IMR-90 (cell line): ENCODE results near the gene UQCRC1. TPM values are rescaled to one million over a fixed set of nuclear protein-coding genes. Genes with fewer than 3 reads are reported as not detected.
A peak's percentile ranks its signal among the peaks of the same experiment; 100 is the strongest.

Experiments used
- ATAC-seq: fragments of 200-7000 bp; cut with Tn5 transposase; 2 replicates; pipeline ENCODE4 v1.9.1; 2020; ENCODE audit warnings: low read depth, mild to moderate bottlenecking, moderate library complexity
- BruUV-seq: library from RNA; stranded (reverse); fragments of 400-500 nt; replicated peaks from 2 replicates; lab custom pipeline; 2021; lab: Mats Ljungman, UMichigan
- CTCF ChIA-PET: fragments of 300-600 bp; formaldehyde crosslinking; extraction: SDS; loops from one replicate; lab custom pipeline; 2021; ENCODE audit warnings: antibody characterized with exemption; lab: Yijun Ruan, JAX
- POLR2A ChIA-PET: fragments of 300-600 bp; sonication (Branson Sonifier 250); formaldehyde crosslinking; loops from one replicate; lab custom pipeline; 2022; ENCODE audit warnings: antibody characterized with exemption; ENCODE audit not compliant: unreplicated experiment; lab: Charles Lee
- DNase-seq: peaks from one replicate; pipeline ENCODE4 v3.0.0; 2013
- H2AFZ ChIP-seq: replicated peaks from 2 replicates; pipeline ENCODE3; 2013; ENCODE audit warnings: low read length, mild to moderate bottlenecking; ENCODE audit not compliant: poor library complexity
- H2AK5ac ChIP-seq: 2 replicates; pipeline ENCODE4 v1.6.1; 2013; ENCODE audit warnings: low read depth, low read length, inconsistent platforms
- H2AK9ac ChIP-seq: replicated peaks from 2 replicates; pipeline ENCODE3; 2013; ENCODE audit warnings: mild to moderate bottlenecking, low read depth, low read length, moderate library complexity; ENCODE audit not compliant: poor library complexity
- H2BK120ac ChIP-seq: 2 replicates; pipeline ENCODE4 v1.6.1; 2013; ENCODE audit warnings: low read depth, low read length, inconsistent platforms
- H2BK15ac ChIP-seq: 3 replicates; pipeline ENCODE4 v1.6.1; 2013; ENCODE audit warnings: low read depth, low read length, inconsistent platforms
- H2BK20ac ChIP-seq: 2 replicates; pipeline ENCODE4 v1.6.1; 2013; ENCODE audit warnings: low read depth, mild to moderate bottlenecking, inconsistent platforms, low read length, moderate library complexity
- H2BK5ac ChIP-seq: 2 replicates; pipeline ENCODE4 v1.6.1; 2013; ENCODE audit warnings: mild to moderate bottlenecking, low read depth, low read length, inconsistent platforms; ENCODE audit not compliant: poor library complexity, severe bottlenecking
- H3K14ac ChIP-seq: replicated peaks from 2 replicates; pipeline ENCODE4 v1.6.1; 2013; ENCODE audit warnings: low read depth, low read length, inconsistent platforms
- H3K18ac ChIP-seq: 2 replicates; pipeline ENCODE4 v1.6.1; 2013; ENCODE audit warnings: low read depth, low read length, control low read depth
- H3K23ac ChIP-seq: 2 replicates; pipeline ENCODE4 v1.6.1; 2013; ENCODE audit warnings: low read depth, low read length, inconsistent platforms
- H3K27ac ChIP-seq: 2 replicates; pipeline ENCODE4 v1.5.1; 2013; ENCODE audit warnings: mild to moderate bottlenecking, control low read depth, low read length; ENCODE audit not compliant: insufficient read depth
- H3K27me3 ChIP-seq: 2 replicates; pipeline ENCODE4 v1.6.1; 2013; ENCODE audit warnings: low read length; ENCODE audit not compliant: control insufficient read depth, insufficient read depth
- H3K36me3 ChIP-seq: 2 replicates; pipeline ENCODE4 v1.6.1; 2013; ENCODE audit warnings: low read length, mixed read lengths; ENCODE audit not compliant: control insufficient read depth, insufficient read depth
- H3K4ac ChIP-seq: 2 replicates; pipeline ENCODE4 v1.6.1; 2013; ENCODE audit warnings: low read depth, low read length, inconsistent platforms
- H3K4me1 ChIP-seq: 2 replicates; pipeline ENCODE4 v1.6.1; 2013; ENCODE audit warnings: low read length, mixed read lengths; ENCODE audit not compliant: control insufficient read depth, insufficient read depth
- H3K4me2 ChIP-seq: 2 replicates; pipeline ENCODE4 v1.6.1; 2013; ENCODE audit warnings: low read depth, mild to moderate bottlenecking, control low read depth, low read length, moderate library complexity
- H3K4me3 ChIP-seq: 2 replicates; pipeline ENCODE4 v1.5.1; 2013; ENCODE audit warnings: low read depth, mild to moderate bottlenecking, control low read depth, low read length, moderate library complexity; ENCODE audit not compliant: insufficient read depth
- H3K56ac ChIP-seq: 2 replicates; pipeline ENCODE4 v1.6.1; 2013; ENCODE audit warnings: low read length, inconsistent platforms; ENCODE audit not compliant: insufficient read depth; ENCODE audit errors: extremely low read depth
- H3K79me1 ChIP-seq, 2 experiments: 2 replicates each; pipeline ENCODE4 v1.6.1; 2013; ENCODE audit warnings: low read length in 2 of 2, inconsistent platforms in 1 of 2, low read depth in 1 of 2
- H3K9ac ChIP-seq: 2 replicates; pipeline ENCODE4 v1.6.1; 2013; ENCODE audit warnings: low read depth, low read length, control low read depth
- H3K9me1 ChIP-seq: 2 replicates; pipeline ENCODE4 v1.6.1; 2013; ENCODE audit warnings: low read length, inconsistent platforms; ENCODE audit not compliant: insufficient read depth
- H3K9me3 ChIP-seq: 2 replicates; pipeline ENCODE4 v1.6.1; 2013; ENCODE audit warnings: low read length; ENCODE audit not compliant: control insufficient read depth, insufficient read depth
- H4K20me1 ChIP-seq: 2 replicates; pipeline ENCODE4 v1.6.1; 2013; ENCODE audit warnings: low read length, inconsistent platforms; ENCODE audit not compliant: insufficient read depth
- H4K5ac ChIP-seq: 2 replicates; pipeline ENCODE4 v1.6.1; 2013; ENCODE audit warnings: mild to moderate bottlenecking, low read depth, low read length, control low read depth
- H4K8ac ChIP-seq, 2 experiments: 2 replicates each; pipeline ENCODE4 v1.6.1; 2013; ENCODE audit warnings: low read depth in 2 of 2, low read length in 2 of 2, control low read depth in 1 of 2, inconsistent platforms in 1 of 2
- H4K91ac ChIP-seq: 2 replicates; pipeline ENCODE4 v1.6.1; 2013; ENCODE audit warnings: low read depth, low read length, inconsistent platforms; ENCODE audit not compliant: insufficient read depth
- BHLHE40 ChIP-seq: fragments of 150-350 bp; IDR thresholded peaks from 2 replicates; pipeline ENCODE4 v1.6.1; 2016; ENCODE audit warnings: mild to moderate bottlenecking, low read depth, low read length
- CHD1 ChIP-seq: IDR thresholded peaks from 2 replicates; pipeline ENCODE4 v1.6.1; 2012; ENCODE audit warnings: low read depth, low read length, improper control_type of control experiment
- FOS ChIP-seq: fragments of 150-350 bp; IDR thresholded peaks from 2 replicates; pipeline ENCODE4 v1.6.1; 2016; ENCODE audit warnings: low read depth, low read length
- MAFK ChIP-seq: IDR thresholded peaks from 2 replicates; pipeline ENCODE4 v1.6.1; 2012; ENCODE audit warnings: low read depth, low read length, improper control_type of control experiment
- MAZ ChIP-seq: IDR thresholded peaks from 2 replicates; pipeline ENCODE4 v1.6.1; 2012; ENCODE audit warnings: low read depth, mild to moderate bottlenecking, low read length, improper control_type of control experiment, moderate library complexity, borderline replicate concordance
- MXI1 ChIP-seq: IDR thresholded peaks from 2 replicates; pipeline ENCODE4 v1.6.1; 2012; ENCODE audit warnings: low read depth, mild to moderate bottlenecking, low read length, moderate library complexity, borderline replicate concordance
- NFE2L2 ChIP-seq: fragments of 150-350 bp; IDR thresholded peaks from 2 replicates; pipeline ENCODE4 v1.6.1; 2016; ENCODE audit warnings: low read depth, mild to moderate bottlenecking, low read length
- POLR2A ChIP-seq: IDR thresholded peaks from 2 replicates; pipeline ENCODE4 v1.6.1; 2012; ENCODE audit warnings: mild to moderate bottlenecking, low read depth, low read length
- RAD21 ChIP-seq: IDR thresholded peaks from 2 replicates; pipeline ENCODE4 v1.6.1; 2012; ENCODE audit warnings: low read length, improper control_type of control experiment
- RCOR1 ChIP-seq: IDR thresholded peaks from 2 replicates; pipeline ENCODE4 v1.6.1; 2012; ENCODE audit warnings: mild to moderate bottlenecking, low read length, improper control_type of control experiment; ENCODE audit not compliant: insufficient replicate concordance
- RFX5 ChIP-seq: IDR thresholded peaks from 2 replicates; pipeline ENCODE4 v1.8.0; 2012; ENCODE audit warnings: low read depth, mild to moderate bottlenecking, low read length, moderate library complexity
- SMC3 ChIP-seq: fragments of 150-350 bp; IDR thresholded peaks from 2 replicates; pipeline ENCODE4 v1.6.1; 2016; ENCODE audit warnings: low read depth, mild to moderate bottlenecking, antibody characterized with exemption, low read length, moderate library complexity
- WGBS, 2 experiments: methylation state at CpG; one replicate each; pipeline versions ENCODE4 v1.1.5 to v1.1.7; 2013; ENCODE audit warnings: missing lambda C conversion rate in 2 of 2; ENCODE audit not compliant: insufficient read length in 1 of 2; ENCODE audit errors: extremely low coverage in 2 of 2; 5-methylcytosine and 5-hydroxymethylcytosine counted together
- dilution Hi-C: fragments of 300-500 bp; cut with HindIII; formaldehyde crosslinking; loops from one replicate; pipeline ENCODE4 v1.14.3; 2018; ENCODE audit warnings: low sequenced_read_pairs; ENCODE audit not compliant: unreplicated experiment
- in situ Hi-C: fragments of 300-500 bp; cut with MboI; formaldehyde crosslinking; loops from 3 replicates; pipeline ENCODE4 v1.14.3; 2019; ENCODE audit warnings: low sequenced_read_pairs, inconsistent platforms, mixed read lengths
- intact Hi-C: fragments of 100-400 bp; cut with micrococcal nuclease; formaldehyde crosslinking; loops from 2 replicates; pipeline ENCODE4 v1.10.0; 2022
- polyA plus RNA-seq, 3 experiments: library from polyadenylated mRNA; depleted of rRNA; stranded (reverse); fragments of >200 nt; gene quantifications; 2 replicates each; pipeline ENCODE4 v1.2.3, GENCODE V29; 2012; ENCODE audit warnings: low replicate concordance in 1 of 3
- total RNA-seq: library from RNA; depleted of rRNA; stranded (reverse); fragments of >200 nt; gene quantifications from 2 replicates; pipeline ENCODE4 v1.2.3, GENCODE V29; 2012
- TF ChIP-seq, protein P1 (sequence below): fragments of 150-350 bp; IDR thresholded peaks from 2 replicates; pipeline ENCODE4 v1.6.1; 2016; ENCODE audit warnings: low read depth, mild to moderate bottlenecking, low read length, moderate library complexity, borderline replicate concordance
- TF ChIP-seq, protein P2 (sequence below): conservative IDR thresholded peaks from 2 replicates; pipeline ENCODE4 v1.5.1; 2012; ENCODE audit warnings: mild to moderate bottlenecking, low read depth, low read length, improper control_type of control experiment
- TF ChIP-seq, protein P3 (sequence below): fragments of 150-350 bp; IDR thresholded peaks from 2 replicates; pipeline ENCODE4 v1.6.1; 2017; ENCODE audit warnings: mild to moderate bottlenecking, antibody characterized with exemption, low read length, low read depth

The UQCRC1 gene
- total and polyA plus RNA-seq, 2 of the 4 experiments (the other 2 are of a cell fraction): 474 to 1,365 TPM

GRCh38 chr3:48588230-48588629 is 21.2 kb downstream of the UQCRC1 start:
- H2BK5ac ChIP-seq: no peak overlapping the region
- no peak overlapping the region for H4K5ac ChIP-seq
- no peak overlapping the region for H4K91ac ChIP-seq
- ChIA-PET POLR2A (no interaction called here), CTCF (no interaction called here)
- H3K4me3 ChIP-seq: no peak overlapping the region
- H3K4ac ChIP-seq: no peak overlapping the region
- no peak overlapping the region for H3K23ac ChIP-seq
- no peaks in the 10 kb centered on the region for H3K9me3 ChIP-seq
- peaks cover 19 to 47% of the 10 kb centered on the region in 2 experiments for H3K79me1 ChIP-seq
- intact Hi-C loops (no loop called here), dilution Hi-C loops (no loop called here), in situ Hi-C loops (no loop called here)
- no peak overlapping the region for H3K56ac ChIP-seq
- no peak overlapping the region for H3K27ac ChIP-seq
- H3K18ac ChIP-seq: no peak overlapping the region
- no peaks in the 10 kb centered on the region; the same call in 1 of the 2 replicates for H4K20me1 ChIP-seq
- DNase-seq: no peak
- H2AFZ ChIP-seq: peak overlapping the region; percentile 58
- no peak for ATAC-seq
- BruUV-seq: no TSS peak
- H3K4me1 ChIP-seq: no peaks in the 10 kb centered on the region; the same call in 1 of the 2 replicates
- peaks cover 25% of the 10 kb centered on the region for H3K9me1 ChIP-seq
- H2BK120ac ChIP-seq: 0 out of 2 replicates have a peak overlapping the region, but pooled peaks have one; percentile 1
- no peak overlapping the region for H3K14ac ChIP-seq
- H2AK5ac ChIP-seq: no peak overlapping the region; the same call in 1 of the 2 replicates
- TF ChIP-seq SMC3 (no peak), MAZ (no peak), FOS (no peak), RAD21 (no peak), RFX5 (no peak), MXI1 (no peak), RCOR1 (no peak), MAFK (no peak), CHD1 (no peak), NFE2L2 (no peak), POLR2A (no peak), BHLHE40 (no peak)
- TF ChIP-seq, protein P1, sequence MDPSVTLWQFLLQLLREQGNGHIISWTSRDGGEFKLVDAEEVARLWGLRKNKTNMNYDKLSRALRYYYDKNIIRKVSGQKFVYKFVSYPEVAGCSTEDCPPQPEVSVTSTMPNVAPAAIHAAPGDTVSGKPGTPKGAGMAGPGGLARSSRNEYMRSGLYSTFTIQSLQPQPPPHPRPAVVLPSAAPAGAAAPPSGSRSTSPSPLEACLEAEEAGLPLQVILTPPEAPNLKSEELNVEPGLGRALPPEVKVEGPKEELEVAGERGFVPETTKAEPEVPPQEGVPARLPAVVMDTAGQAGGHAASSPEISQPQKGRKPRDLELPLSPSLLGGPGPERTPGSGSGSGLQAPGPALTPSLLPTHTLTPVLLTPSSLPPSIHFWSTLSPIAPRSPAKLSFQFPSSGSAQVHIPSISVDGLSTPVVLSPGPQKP: no peak
- TF ChIP-seq, protein P2, sequence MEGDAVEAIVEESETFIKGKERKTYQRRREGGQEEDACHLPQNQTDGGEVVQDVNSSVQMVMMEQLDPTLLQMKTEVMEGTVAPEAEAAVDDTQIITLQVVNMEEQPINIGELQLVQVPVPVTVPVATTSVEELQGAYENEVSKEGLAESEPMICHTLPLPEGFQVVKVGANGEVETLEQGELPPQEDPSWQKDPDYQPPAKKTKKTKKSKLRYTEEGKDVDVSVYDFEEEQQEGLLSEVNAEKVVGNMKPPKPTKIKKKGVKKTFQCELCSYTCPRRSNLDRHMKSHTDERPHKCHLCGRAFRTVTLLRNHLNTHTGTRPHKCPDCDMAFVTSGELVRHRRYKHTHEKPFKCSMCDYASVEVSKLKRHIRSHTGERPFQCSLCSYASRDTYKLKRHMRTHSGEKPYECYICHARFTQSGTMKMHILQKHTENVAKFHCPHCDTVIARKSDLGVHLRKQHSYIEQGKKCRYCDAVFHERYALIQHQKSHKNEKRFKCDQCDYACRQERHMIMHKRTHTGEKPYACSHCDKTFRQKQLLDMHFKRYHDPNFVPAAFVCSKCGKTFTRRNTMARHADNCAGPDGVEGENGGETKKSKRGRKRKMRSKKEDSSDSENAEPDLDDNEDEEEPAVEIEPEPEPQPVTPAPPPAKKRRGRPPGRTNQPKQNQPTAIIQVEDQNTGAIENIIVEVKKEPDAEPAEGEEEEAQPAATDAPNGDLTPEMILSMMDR: no peak
- TF ChIP-seq, protein P3, sequence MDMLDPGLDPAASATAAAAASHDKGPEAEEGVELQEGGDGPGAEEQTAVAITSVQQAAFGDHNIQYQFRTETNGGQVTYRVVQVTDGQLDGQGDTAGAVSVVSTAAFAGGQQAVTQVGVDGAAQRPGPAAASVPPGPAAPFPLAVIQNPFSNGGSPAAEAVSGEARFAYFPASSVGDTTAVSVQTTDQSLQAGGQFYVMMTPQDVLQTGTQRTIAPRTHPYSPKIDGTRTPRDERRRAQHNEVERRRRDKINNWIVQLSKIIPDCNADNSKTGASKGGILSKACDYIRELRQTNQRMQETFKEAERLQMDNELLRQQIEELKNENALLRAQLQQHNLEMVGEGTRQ: no peak
- H2BK15ac ChIP-seq: no peak overlapping the region
- no peak overlapping the region for H2BK20ac ChIP-seq
- H2AK9ac ChIP-seq: peak overlapping the region; percentile 24
- H3K9ac ChIP-seq: no peak overlapping the region
- 84% methylated on average over 14 of the region's 15 CpGs; no CpG with 5 or more reads in 1 of the 2 experiments for WGBS, 2 experiments
- no peak overlapping the region for H3K4me2 ChIP-seq
- no peaks in the 10 kb centered on the region for H3K27me3 ChIP-seq
- H4K8ac ChIP-seq: no peak overlapping the region
- peaks cover 83% of the 10 kb centered on the region for H3K36me3 ChIP-seq
